Endothelial cell of umbilical vein (primary cell): ENCODE data around the gene TUBGCP2. TPM values are rescaled to one million over a fixed set of nuclear protein-coding genes. Genes with fewer than 3 reads are reported as not detected.

Experiments
- BruUV-seq: library from RNA; stranded (reverse); fragments of 400-500 nt; replicated peaks from 2 replicates; lab custom pipeline; 2021; lab: Mats Ljungman, UMichigan
- CTCF ChIA-PET: fragments of 300-600, 350-600 bp; sonication (Branson Sonifier 250); formaldehyde crosslinking; loops from one replicate; lab custom pipeline; 2021; ENCODE audit warnings: antibody characterized with exemption, inconsistent platforms; lab: Charles Lee
- POLR2A ChIA-PET: fragments of 300-600, 350-600 bp; sonication (Branson Sonifier 250); formaldehyde crosslinking; loops from one replicate; lab custom pipeline; 2021; ENCODE audit warnings: antibody characterized with exemption, inconsistent platforms; lab: Charles Lee
- DNase-seq: peaks from one replicate; pipeline ENCODE4 v3.0.0-alpha.2; 2011; ENCODE audit warnings: low read depth, low spot score
- FAIRE-seq: peaks from 2 replicates; lab custom pipeline; 2011; peaks lifted over from hg19 to GRCh38; lab: Jason Lieb, UNC
- H2AFZ ChIP-seq: 2 replicates; pipeline ENCODE4 v1.6.0; 2012; ENCODE audit warnings: low read depth, low read length, control low read depth, inconsistent platforms
- H3K27ac ChIP-seq: 2 replicates; pipeline ENCODE4 v1.5.1; 2011; ENCODE audit warnings: low read depth, mild to moderate bottlenecking, control low read depth, low read length, moderate library complexity; ENCODE audit not compliant: insufficient read depth
- H3K27me3 ChIP-seq, 2 experiments: 2 replicates each; pipeline versions ENCODE4 v1.6.0 to v1.6.1; 2011; ENCODE audit warnings: low read length in 2 of 2, mixed read lengths in 1 of 2; ENCODE audit not compliant: control insufficient read depth in 2 of 2, insufficient read depth in 2 of 2
- H3K36me3 ChIP-seq, 2 experiments: 2 replicates in 1 of 2; 3 replicates in 1 of 2; pipeline ENCODE4 v1.5.1; 2011; ENCODE audit warnings: low read length in 2 of 2, mild to moderate bottlenecking in 1 of 2, moderate library complexity in 1 of 2; ENCODE audit not compliant: control insufficient read depth in 2 of 2, insufficient read depth in 2 of 2; ENCODE audit errors: extremely low read depth in 1 of 2
- H3K4me1 ChIP-seq: 3 replicates; pipeline ENCODE4 v1.5.1; 2011; ENCODE audit warnings: mild to moderate bottlenecking, low read length; ENCODE audit not compliant: control insufficient read depth, insufficient read depth; ENCODE audit errors: extremely low read depth
- H3K4me2 ChIP-seq: 2 replicates; pipeline ENCODE4 v1.6.1; 2011; ENCODE audit warnings: low read length, control low read depth, mixed read lengths; ENCODE audit not compliant: insufficient read depth
- H3K4me3 ChIP-seq, 3 experiments: fragments of 200-600 bp in 1 of 3; sonication (generic), shearing (Covaris generic) in 1 of 3; replicated peaks in 1 of 3; 2 replicates each; pipeline ENCODE4 v1.5.1; 2011 to 2016; ENCODE audit warnings: control low read depth in 3 of 3, low read length in 3 of 3, mild to moderate bottlenecking in 2 of 3, inconsistent platforms in 1 of 3, low read depth in 1 of 3, moderate library complexity in 1 of 3; ENCODE audit not compliant: insufficient read depth in 1 of 3
- H3K79me2 ChIP-seq: 2 replicates; pipeline ENCODE4 v1.6.0; 2012; ENCODE audit warnings: low read length, inconsistent platforms; ENCODE audit not compliant: control insufficient read depth, insufficient read depth
- H3K9ac ChIP-seq: replicated peaks from 2 replicates; pipeline ENCODE3; 2011; ENCODE audit warnings: low read length, control low read depth; ENCODE audit not compliant: insufficient read depth; ENCODE audit errors: extremely low read depth
- H3K9me1 ChIP-seq: replicated peaks from 3 replicates; pipeline ENCODE4 v1.6.0; 2011; ENCODE audit warnings: mild to moderate bottlenecking, low read length; ENCODE audit not compliant: control insufficient read depth, insufficient read depth; ENCODE audit errors: extremely low read depth
- H3K9me3 ChIP-seq: replicated peaks from 2 replicates; pipeline ENCODE4 v1.5.1; 2012; ENCODE audit warnings: low read length, inconsistent platforms; ENCODE audit not compliant: control insufficient read depth, insufficient read depth
- H4K20me1 ChIP-seq: replicated peaks from 2 replicates; pipeline ENCODE3; 2011; ENCODE audit warnings: mild to moderate bottlenecking, low read length; ENCODE audit not compliant: control insufficient read depth, insufficient read depth; ENCODE audit errors: extremely low read depth
- EZH2 ChIP-seq: IDR thresholded peaks from 2 replicates; pipeline ENCODE4 v1.6.1; 2012; ENCODE audit warnings: borderline replicate concordance, low read depth, mild to moderate bottlenecking, moderate library complexity, low read length, inconsistent platforms; ENCODE audit not compliant: severe bottlenecking
- FOS ChIP-seq: IDR thresholded peaks from 2 replicates; pipeline ENCODE4 v1.6.1; 2011; ENCODE audit warnings: mild to moderate bottlenecking, low read length, moderate library complexity, borderline replicate concordance; ENCODE audit not compliant: insufficient read depth
- JUN ChIP-seq: IDR thresholded peaks from 2 replicates; pipeline ENCODE4 v1.6.1; 2011; ENCODE audit warnings: borderline replicate concordance, low read depth; ENCODE audit not compliant: insufficient read length, insufficient read depth
- MYC ChIP-seq: IDR thresholded peaks from one replicate; pipeline ENCODE4 v1.6.1; 2011; ENCODE audit warnings: mild to moderate bottlenecking, low read depth, low read length
- POLR2A ChIP-seq: IDR thresholded peaks from 2 replicates; pipeline ENCODE4 v1.6.1; 2012; ENCODE audit warnings: low read depth, mild to moderate bottlenecking, control low read depth, low read length
- POLR2AphosphoS5 ChIP-seq: IDR thresholded peaks from 2 replicates; pipeline ENCODE4 v1.6.1; 2012; ENCODE audit warnings: low read depth, mild to moderate bottlenecking, control low read depth, low read length, moderate library complexity; ENCODE audit not compliant: insufficient read depth
- dilution Hi-C: fragments of 300-500 bp; cut with MboI; formaldehyde crosslinking; loops from one replicate; pipeline ENCODE4 v1.15.0; 2019; ENCODE audit warnings: low sequenced_read_pairs; ENCODE audit not compliant: extremely low pct_ligation_motif_present
- intact Hi-C: fragments of 100-400 bp; cut with micrococcal nuclease; formaldehyde crosslinking; loops from one replicate; pipeline ENCODE4 v1.10.0; 2022
- polyA plus RNA-seq, 4 experiments: library from polyadenylated mRNA; depleted of rRNA in 3 of 4; stranded (reverse) in 3 of 4; unstranded in 1 of 4; fragments of >200 nt; gene quantifications; 2 replicates each; pipeline versions ENCODE4 v1.2.1 to v1.2.3, GENCODE V29; 2011 to 2012; ENCODE audit warnings: missing spikeins in 1 of 4
- total RNA-seq: library from RNA; stranded (reverse); gene quantifications from 2 replicates; pipeline ENCODE4 v1.2.3, GENCODE V29; 2021
- TF ChIP-seq, protein P1 (sequence below), 2 donors: IDR thresholded peaks; 1 replicate in 1 of 2; 2 replicates in 1 of 2; pipeline ENCODE4 v1.5.1; 2011; ENCODE audit warnings: low read length in 2 of 2, mild to moderate bottlenecking in 2 of 2, moderate library complexity in 2 of 2, control low read depth in 1 of 2, inconsistent platforms in 1 of 2, low read depth in 1 of 2; ENCODE audit not compliant: insufficient read depth in 1 of 2; ENCODE audit errors: extremely low read depth in 1 of 2

TUBGCP2 gene
- total and polyA plus RNA-seq, 2 donors (not counting 3 experiments of a cell fraction or from before 2014, with no cell fraction given): 37.1 to 53.1 TPM

DNA sequence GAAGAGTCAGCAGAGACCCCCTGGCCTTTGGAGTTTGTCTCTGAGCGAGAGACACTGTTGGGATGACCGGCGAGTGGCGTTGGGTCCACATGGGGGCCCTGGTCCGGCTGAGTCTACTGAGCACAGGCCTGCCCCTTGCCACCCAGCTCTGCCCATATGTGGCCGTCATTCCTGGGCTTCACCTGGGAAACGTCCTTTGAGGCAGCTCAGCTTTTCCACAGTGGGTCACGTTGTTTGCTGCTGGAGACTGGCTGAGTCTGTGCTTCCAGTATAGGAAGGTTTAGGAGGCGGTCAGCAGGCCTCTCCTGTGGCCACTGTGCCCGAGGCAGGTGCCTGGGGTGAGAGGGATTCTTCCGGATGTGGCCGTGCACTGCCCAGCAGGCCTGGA is 49.1 kb downstream of the TUBGCP2 start:
- POLR2A ChIA-PET: no interaction called here
- no peak for FAIRE-seq
- no peak for DNase-seq
- no peaks in the 10 kb centered on the region for H3K9me1 ChIP-seq
- CTCF ChIA-PET: interaction anchor here (1.0 to 2.4 kb wide), 4 partner anchors 13 to 605 kb away, joined by 3 to 9 read pairs (median 4); no protein-coding TSS in a partner anchor
- BruUV-seq: no TSS peak
- H3K4me3 ChIP-seq: no peak overlapping the region
- intact Hi-C loops: loop anchor here (1.0 kb wide), 2 partner anchors 34 to 48 kb away; no protein-coding TSS in a partner anchor
- no peak for TF ChIP-seq POLR2A
- TF ChIP-seq, protein P1, sequence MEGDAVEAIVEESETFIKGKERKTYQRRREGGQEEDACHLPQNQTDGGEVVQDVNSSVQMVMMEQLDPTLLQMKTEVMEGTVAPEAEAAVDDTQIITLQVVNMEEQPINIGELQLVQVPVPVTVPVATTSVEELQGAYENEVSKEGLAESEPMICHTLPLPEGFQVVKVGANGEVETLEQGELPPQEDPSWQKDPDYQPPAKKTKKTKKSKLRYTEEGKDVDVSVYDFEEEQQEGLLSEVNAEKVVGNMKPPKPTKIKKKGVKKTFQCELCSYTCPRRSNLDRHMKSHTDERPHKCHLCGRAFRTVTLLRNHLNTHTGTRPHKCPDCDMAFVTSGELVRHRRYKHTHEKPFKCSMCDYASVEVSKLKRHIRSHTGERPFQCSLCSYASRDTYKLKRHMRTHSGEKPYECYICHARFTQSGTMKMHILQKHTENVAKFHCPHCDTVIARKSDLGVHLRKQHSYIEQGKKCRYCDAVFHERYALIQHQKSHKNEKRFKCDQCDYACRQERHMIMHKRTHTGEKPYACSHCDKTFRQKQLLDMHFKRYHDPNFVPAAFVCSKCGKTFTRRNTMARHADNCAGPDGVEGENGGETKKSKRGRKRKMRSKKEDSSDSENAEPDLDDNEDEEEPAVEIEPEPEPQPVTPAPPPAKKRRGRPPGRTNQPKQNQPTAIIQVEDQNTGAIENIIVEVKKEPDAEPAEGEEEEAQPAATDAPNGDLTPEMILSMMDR (IDR thresholded peaks at IDR 0.05; ENCODE audit: extremely low read depth in 1 of 2, insufficient read depth in 1 of 2, low read depth in 1 of 2, low read length in 2 of 2): no peak
- no peak for TF ChIP-seq MYC
- no peak for TF ChIP-seq EZH2
- TF ChIP-seq FOS: no peak
- TF ChIP-seq JUN: no peak
- TF ChIP-seq POLR2AphosphoS5: no peak
- no peak overlapping the region for H3K27ac ChIP-seq
- no peak overlapping the region for H3K9ac ChIP-seq
- H4K20me1 ChIP-seq: no peaks in the 10 kb centered on the region
- peaks cover 26% of the 10 kb centered on the region for H3K4me1 ChIP-seq
- H3K9me3 ChIP-seq: no peaks in the 10 kb centered on the region
- H3K4me2 ChIP-seq: no peak overlapping the region
- no peaks in the 10 kb centered on the region for H3K79me2 ChIP-seq
- H3K27me3 ChIP-seq: peaks cover 0 to 4% of the 10 kb centered on the region in 2 experiments
- dilution Hi-C loops: no loop called here
- no peaks in the 10 kb centered on the region for H3K36me3 ChIP-seq
- no peak overlapping the region for H2AFZ ChIP-seq
